ENCODE results near the gene PDLIM1. TPM values are rescaled to one million over a fixed set of nuclear protein-coding genes. Genes with fewer than 3 reads are reported as not detected.
A peak's percentile ranks its signal among the peaks of the same experiment; 100 is the strongest.

Gene PDLIM1
- total and polyA plus RNA-seq, 2 of the 13 experiments (the other 11 are each of a cell fraction or from before 2014, with no cell fraction given) = 119 to 123 TPM

DNA sequence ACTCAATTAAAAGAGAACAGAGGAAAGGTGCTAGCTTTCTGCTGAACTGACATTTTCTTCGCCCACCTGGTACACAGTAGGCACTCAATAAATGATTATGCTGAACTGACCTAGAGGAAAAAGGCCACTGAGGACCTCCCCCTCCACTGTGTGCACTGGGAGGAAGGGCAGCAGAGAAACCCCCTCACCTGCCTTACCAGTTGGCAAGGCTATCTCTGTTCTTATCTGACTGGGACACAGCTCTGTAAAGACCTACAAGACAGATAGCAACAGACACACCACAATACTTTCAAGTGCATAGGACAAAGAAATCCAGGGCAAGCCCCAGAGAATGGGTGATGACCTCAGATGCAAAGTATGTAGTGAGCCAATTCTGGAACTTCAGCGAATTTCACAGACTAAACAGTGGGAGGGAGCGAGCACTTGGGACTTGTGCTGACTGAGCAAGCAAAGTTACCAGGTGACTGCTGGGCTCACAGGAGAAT, 30.4 kb downstream of the PDLIM1 start (continued):
- TF ChIP-seq ZNF609 (CRISPR knock-in tag; IDR thresholded peaks at IDR 0.05; ENCODE audit: borderline replicate concordance) (no peak), ZNF136 (CRISPR knock-in tag; IDR thresholded peaks at IDR 0.05; ENCODE audit: low read depth) (no peak), ZNF343 (CRISPR knock-in tag; IDR thresholded peaks at IDR 0.05) (no peak), BORCS8-MEF2B (CRISPR knock-in tag; IDR thresholded peaks at IDR 0.05) (no peak), ZMAT5 (CRISPR knock-in tag; IDR thresholded peaks at IDR 0.05; ENCODE audit: borderline replicate concordance, low read depth) (no peak), SOX13 (IDR thresholded peaks at IDR 0.05) (no peak), SOX13 (CRISPR knock-in tag; conservative IDR thresholded peaks at IDR 0.05 in 1 of 2, IDR thresholded peaks at IDR 0.05 in 1 of 2) (peak in 1 of 2 experiments; percentile 76; a peak in 2 of 4 replicates), TEAD3 (CRISPR knock-in tag; optimal IDR thresholded peaks at IDR 0.05; ENCODE audit: borderline replicate concordance) (peak; percentile 82), ZSCAN25 (CRISPR knock-in tag; IDR thresholded peaks at IDR 0.05) (no peak), RARA (CRISPR knock-in tag; IDR thresholded peaks at IDR 0.05) (peak; percentile 26; the same call in 1 of the 2 replicates), KAT8 (CRISPR knock-in tag; IDR thresholded peaks at IDR 0.05) (0 out of 2 replicates have a peak, but pooled peaks have one; percentile 14)
- TF ChIP-seq, protein P1, sequence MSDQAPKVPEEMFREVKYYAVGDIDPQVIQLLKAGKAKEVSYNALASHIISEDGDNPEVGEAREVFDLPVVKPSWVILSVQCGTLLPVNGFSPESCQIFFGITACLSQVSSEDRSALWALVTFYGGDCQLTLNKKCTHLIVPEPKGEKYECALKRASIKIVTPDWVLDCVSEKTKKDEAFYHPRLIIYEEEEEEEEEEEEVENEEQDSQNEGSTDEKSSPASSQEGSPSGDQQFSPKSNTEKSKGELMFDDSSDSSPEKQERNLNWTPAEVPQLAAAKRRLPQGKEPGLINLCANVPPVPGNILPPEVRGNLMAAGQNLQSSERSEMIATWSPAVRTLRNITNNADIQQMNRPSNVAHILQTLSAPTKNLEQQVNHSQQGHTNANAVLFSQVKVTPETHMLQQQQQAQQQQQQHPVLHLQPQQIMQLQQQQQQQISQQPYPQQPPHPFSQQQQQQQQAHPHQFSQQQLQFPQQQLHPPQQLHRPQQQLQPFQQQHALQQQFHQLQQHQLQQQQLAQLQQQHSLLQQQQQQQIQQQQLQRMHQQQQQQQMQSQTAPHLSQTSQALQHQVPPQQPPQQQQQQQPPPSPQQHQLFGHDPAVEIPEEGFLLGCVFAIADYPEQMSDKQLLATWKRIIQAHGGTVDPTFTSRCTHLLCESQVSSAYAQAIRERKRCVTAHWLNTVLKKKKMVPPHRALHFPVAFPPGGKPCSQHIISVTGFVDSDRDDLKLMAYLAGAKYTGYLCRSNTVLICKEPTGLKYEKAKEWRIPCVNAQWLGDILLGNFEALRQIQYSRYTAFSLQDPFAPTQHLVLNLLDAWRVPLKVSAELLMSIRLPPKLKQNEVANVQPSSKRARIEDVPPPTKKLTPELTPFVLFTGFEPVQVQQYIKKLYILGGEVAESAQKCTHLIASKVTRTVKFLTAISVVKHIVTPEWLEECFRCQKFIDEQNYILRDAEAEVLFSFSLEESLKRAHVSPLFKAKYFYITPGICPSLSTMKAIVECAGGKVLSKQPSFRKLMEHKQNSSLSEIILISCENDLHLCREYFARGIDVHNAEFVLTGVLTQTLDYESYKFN (CRISPR knock-in tag; conservative IDR thresholded peaks at IDR 0.05) = no peak
- TF ChIP-seq, protein P2, sequence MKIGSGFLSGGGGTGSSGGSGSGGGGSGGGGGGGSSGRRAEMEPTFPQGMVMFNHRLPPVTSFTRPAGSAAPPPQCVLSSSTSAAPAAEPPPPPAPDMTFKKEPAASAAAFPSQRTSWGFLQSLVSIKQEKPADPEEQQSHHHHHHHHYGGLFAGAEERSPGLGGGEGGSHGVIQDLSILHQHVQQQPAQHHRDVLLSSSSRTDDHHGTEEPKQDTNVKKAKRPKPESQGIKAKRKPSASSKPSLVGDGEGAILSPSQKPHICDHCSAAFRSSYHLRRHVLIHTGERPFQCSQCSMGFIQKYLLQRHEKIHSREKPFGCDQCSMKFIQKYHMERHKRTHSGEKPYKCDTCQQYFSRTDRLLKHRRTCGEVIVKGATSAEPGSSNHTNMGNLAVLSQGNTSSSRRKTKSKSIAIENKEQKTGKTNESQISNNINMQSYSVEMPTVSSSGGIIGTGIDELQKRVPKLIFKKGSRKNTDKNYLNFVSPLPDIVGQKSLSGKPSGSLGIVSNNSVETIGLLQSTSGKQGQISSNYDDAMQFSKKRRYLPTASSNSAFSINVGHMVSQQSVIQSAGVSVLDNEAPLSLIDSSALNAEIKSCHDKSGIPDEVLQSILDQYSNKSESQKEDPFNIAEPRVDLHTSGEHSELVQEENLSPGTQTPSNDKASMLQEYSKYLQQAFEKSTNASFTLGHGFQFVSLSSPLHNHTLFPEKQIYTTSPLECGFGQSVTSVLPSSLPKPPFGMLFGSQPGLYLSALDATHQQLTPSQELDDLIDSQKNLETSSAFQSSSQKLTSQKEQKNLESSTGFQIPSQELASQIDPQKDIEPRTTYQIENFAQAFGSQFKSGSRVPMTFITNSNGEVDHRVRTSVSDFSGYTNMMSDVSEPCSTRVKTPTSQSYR (CRISPR knock-in tag; IDR thresholded peaks at IDR 0.05; ENCODE audit: borderline replicate concordance) = no peak
- TF ChIP-seq, protein P3, sequence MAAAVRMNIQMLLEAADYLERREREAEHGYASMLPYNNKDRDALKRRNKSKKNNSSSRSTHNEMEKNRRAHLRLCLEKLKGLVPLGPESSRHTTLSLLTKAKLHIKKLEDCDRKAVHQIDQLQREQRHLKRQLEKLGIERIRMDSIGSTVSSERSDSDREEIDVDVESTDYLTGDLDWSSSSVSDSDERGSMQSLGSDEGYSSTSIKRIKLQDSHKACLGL (CRISPR knock-in tag; IDR thresholded peaks at IDR 0.05) = no peak
